Measurements from ENCODE around the gene RPTOR. TPM values are rescaled to one million over a fixed set of nuclear protein-coding genes. Genes with fewer than 3 reads are reported as not detected.

Gene RPTOR
- total RNA-seq, 1 donor from 2014 or later = 21.8 TPM

- peaks cover 4% of the 10 kb centered on the region for H3K36me3 ChIP-seq
- H3K4me3 ChIP-seq = no peak overlapping the region
- DNase-seq = no peak
- peaks cover 4% of the 10 kb centered on the region for H3K4me1 ChIP-seq
- intact Hi-C loops (cut with micrococcal nuclease) = no loop called here
- no peaks in the 10 kb centered on the region for H3K9me3 ChIP-seq (replicated peaks)
- no peak overlapping the region for H3K27ac ChIP-seq (replicated peaks)
- TF ChIP-seq CTCF (IDR thresholded peaks at IDR 0.05; ENCODE audit: borderline replicate concordance) = no peak
- H3K27me3 ChIP-seq (ENCODE audit: low read depth) = no peaks in the 10 kb centered on the region
Measured at GRCh38 chr17:80731323-80731722, 186.7 kb downstream of the RPTOR start.

- no peak for TF ChIP-seq CTCF (IDR thresholded peaks at IDR 0.05; ENCODE audit: borderline replicate concordance)
- H3K4me3 ChIP-seq = no peak overlapping the region
- H3K27me3 ChIP-seq (ENCODE audit: low read depth) = no peaks in the 10 kb centered on the region
- H3K4me1 ChIP-seq = no peaks in the 10 kb centered on the region
- H3K9me3 ChIP-seq (replicated peaks) = no peaks in the 10 kb centered on the region
- H3K27ac ChIP-seq (replicated peaks) = no peak overlapping the region
- no peak for DNase-seq
- peaks cover 4% of the 10 kb centered on the region for H3K36me3 ChIP-seq
- intact Hi-C loops (cut with micrococcal nuclease) = no loop called here
Measured at GRCh38 chr17:80732268-80732667, 187.6 kb downstream of the RPTOR start.

DNA sequence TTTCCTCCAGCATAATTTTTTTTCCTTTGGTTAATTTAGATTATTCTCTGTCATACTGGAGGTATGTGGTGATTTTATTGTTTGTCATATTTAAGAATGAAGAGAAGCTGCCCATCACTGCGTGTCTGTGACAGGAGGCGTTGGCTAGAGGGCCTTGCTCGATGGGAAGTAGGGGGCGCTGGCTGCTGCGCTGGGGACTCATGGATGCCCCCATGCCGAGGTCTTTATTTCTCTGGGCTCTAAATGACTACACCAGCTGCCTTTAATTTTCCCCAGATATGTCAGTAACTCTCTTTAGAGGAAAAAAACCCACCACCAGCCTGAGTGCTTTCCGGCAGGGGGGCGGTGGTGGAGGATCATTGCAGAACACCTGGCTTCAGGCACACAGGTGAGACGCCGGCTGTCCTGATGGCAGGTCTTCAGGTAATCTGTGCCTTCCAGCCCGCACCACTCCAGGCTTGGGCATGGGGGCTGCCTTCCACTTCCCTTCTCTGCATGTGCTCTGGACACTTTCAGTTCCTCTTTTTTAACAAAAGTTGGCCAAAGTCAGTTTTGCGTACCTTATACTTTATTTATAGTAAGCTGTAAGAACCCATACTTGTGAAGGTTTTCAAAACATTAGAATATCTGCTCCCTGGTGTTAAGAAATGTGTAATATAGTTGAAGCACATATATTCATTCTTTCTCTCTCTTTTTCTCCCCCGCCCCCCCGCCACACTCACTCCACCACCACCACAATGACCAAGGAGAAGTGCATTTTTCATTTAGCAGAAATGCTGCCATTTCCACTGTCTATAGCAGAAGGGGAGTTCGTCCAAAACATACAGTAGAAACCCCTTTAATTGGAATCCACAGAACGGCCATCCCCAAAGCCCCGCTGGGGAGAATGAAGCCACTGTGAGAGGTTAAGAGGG is 192.7 kb downstream of the RPTOR start:
- intact Hi-C loops (cut with micrococcal nuclease) = no loop called here
- Histone ChIP-seq H3K9me3 (replicated peaks) (no peaks in the 10 kb centered on the region), H3K4me1 (no peaks in the 10 kb centered on the region), H3K36me3 (peaks cover 4% of the 10 kb centered on the region), H3K4me3 (no peak overlapping the region), H3K27me3 (ENCODE audit: low read depth) (no peaks in the 10 kb centered on the region), H3K27ac (replicated peaks) (no peak overlapping the region)
- TF ChIP-seq CTCF (IDR thresholded peaks at IDR 0.05; ENCODE audit: borderline replicate concordance) = no peak
- DNase-seq = no peak

- no peak overlapping the region for H3K27ac ChIP-seq (replicated peaks)
- H3K4me3 ChIP-seq = no peak overlapping the region
- H3K9me3 ChIP-seq (replicated peaks) = no peaks in the 10 kb centered on the region
- peaks cover 4% of the 10 kb centered on the region for H3K36me3 ChIP-seq
- intact Hi-C loops (cut with micrococcal nuclease) = no loop called here
- no peak for DNase-seq
- no peak for TF ChIP-seq CTCF (IDR thresholded peaks at IDR 0.05; ENCODE audit: borderline replicate concordance)
- H3K27me3 ChIP-seq (ENCODE audit: low read depth) = no peaks in the 10 kb centered on the region
- H3K4me1 ChIP-seq = peaks cover 3% of the 10 kb centered on the region
Measured at GRCh38 chr17:80738020-80738808, 193.6 kb downstream of the RPTOR start.

- DNase-seq = no peak
- no peak for TF ChIP-seq CTCF (IDR thresholded peaks at IDR 0.05; ENCODE audit: borderline replicate concordance)
- H3K9me3 ChIP-seq (replicated peaks) = no peaks in the 10 kb centered on the region
- H3K36me3 ChIP-seq = peaks cover 2% of the 10 kb centered on the region
- H3K27me3 ChIP-seq (ENCODE audit: low read depth) = no peaks in the 10 kb centered on the region
- peaks cover 7% of the 10 kb centered on the region for H3K4me1 ChIP-seq
- no peak overlapping the region for H3K27ac ChIP-seq (replicated peaks)
- intact Hi-C loops (cut with micrococcal nuclease) = no loop called here
- no peak overlapping the region for H3K4me3 ChIP-seq
Measured at GRCh38 chr17:80738987-80739730, 194.5 kb downstream of the RPTOR start.
